ENCODE results near the gene TMX2. TPM values are rescaled to one million over a fixed set of nuclear protein-coding genes. Genes with fewer than 3 reads are reported as not detected.

Gene TMX2, protein sequence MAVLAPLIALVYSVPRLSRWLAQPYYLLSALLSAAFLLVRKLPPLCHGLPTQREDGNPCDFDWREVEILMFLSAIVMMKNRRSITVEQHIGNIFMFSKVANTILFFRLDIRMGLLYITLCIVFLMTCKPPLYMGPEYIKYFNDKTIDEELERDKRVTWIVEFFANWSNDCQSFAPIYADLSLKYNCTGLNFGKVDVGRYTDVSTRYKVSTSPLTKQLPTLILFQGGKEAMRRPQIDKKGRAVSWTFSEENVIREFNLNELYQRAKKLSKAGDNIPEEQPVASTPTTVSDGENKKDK
- 49.9 TPM for polyA plus RNA-seq (2013, experiment 1 of 2)
- 47.1 TPM for polyA plus RNA-seq (2013, experiment 2 of 2)

DNA sequence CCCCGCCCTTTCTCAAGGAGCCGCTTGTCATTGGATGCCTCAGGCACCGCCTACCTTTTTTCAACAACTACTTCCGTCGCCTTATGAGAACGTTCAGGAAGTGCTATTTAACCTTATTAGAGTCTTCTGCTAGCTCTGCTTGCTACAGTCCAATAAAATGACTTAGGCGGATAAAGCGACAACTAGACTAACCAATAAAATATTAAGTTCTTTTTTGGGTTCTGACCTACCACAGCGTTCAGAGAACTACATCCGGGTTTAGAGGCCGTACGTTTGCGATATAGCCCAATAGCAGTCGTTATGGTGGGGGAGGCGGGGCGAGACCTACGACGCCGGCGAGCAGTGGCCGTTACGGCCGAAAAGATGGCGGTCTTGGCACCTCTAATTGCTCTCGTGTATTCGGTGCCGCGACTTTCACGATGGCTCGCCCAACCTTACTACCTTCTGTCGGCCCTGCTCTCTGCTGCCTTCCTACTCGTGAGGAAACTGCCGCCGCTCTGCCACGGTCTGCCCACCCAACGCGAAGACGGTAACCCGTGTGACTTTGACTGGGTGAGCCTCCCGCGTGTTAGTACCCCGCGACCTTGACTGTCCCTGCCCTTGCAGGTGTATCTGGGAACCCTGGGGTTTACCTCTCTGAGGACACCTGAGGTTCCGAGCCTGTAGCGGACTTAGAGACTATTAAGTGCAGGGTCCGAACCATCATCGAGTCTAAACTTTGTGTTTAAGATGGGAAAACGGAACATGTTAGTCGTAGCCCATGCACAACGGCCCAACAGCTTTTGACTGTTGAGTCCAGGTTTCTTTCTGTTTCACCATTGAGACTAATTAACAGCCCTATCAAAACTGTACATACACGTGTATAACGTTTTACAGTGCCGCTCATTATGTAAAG, at the start of gene TMX2:
Gene TMX2 (plus strand): TSS at position 338 of the 895 bp plus-strand sequence. CDS start 26 bp downstream, at position 364.
- Histone ChIP-seq H3K4me3 (ENCODE audit: extremely low read depth, insufficient read depth, low read length, poor library complexity, severe bottlenecking) (peak within 1 kb of the TSS; percentile 94), H3K9me3 (ENCODE audit: control insufficient read depth, low read length) (no peaks in the 10 kb centered on the region)

GRCh38 chr11:57662893-57663292, 49.5 kb upstream of the TMX2 start:
- Histone ChIP-seq H3K9me3 (ENCODE audit: control insufficient read depth, low read length) (no peaks in the 10 kb centered on the region), H3K27ac (ENCODE audit: low read depth, low read length, severe bottlenecking) (peak overlapping the region; percentile 36), H3K36me3 (ENCODE audit: control insufficient read depth, insufficient read depth, low read length) (peaks cover 39% of the 10 kb centered on the region), H3K4me3 (ENCODE audit: extremely low read depth, insufficient read depth, low read length, poor library complexity, severe bottlenecking) (no peak overlapping the region), H3K4me1 (ENCODE audit: control insufficient read depth, insufficient read depth, low read length, poor library complexity, severe bottlenecking) (no peaks in the 10 kb centered on the region)
- WGBS, 2 experiments (ENCODE audit: insufficient coverage in 2 of 2), result 40 to 96% methylated on average over 1 to 4 of the region's 4 CpGs

More for the DNA sequence above, at the start of gene TMX2:
- H3K36me3 ChIP-seq (ENCODE audit: control insufficient read depth, insufficient read depth, low read length), result peaks cover 30% of the 10 kb centered on the region
- WGBS, 2 experiments (ENCODE audit: insufficient coverage in 2 of 2), result 0% methylated on average over 40 to 42 of the region's 53 CpGs
- H3K4me1 ChIP-seq (ENCODE audit: control insufficient read depth, insufficient read depth, low read length, poor library complexity, severe bottlenecking), result peaks cover 5% of the 10 kb centered on the region
- peak within 1 kb of the TSS; percentile 92 for H3K27ac ChIP-seq (ENCODE audit: low read depth, low read length, severe bottlenecking)

DNA sequence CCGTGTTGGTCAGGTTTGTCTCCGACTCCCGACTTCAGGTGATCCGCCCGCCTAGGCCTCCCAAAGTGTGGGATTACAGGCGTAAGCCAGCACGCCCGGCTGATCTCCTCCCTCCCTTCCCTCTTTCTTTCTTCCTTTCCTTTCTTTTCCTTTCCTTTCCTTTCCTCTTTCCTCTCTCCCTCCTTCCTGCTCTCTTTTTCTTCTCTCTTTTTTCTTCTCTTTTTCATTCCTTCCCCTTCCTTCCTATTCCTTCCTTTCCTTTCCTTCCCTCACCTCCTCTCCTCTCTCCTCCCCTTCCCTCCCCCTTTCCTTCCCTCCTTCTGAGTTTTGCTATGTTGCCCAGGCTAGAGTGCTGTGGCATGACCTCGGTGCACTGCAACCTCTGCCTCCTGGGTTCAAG, 48.4 kb upstream of the TMX2 start:
- Histone ChIP-seq H3K27ac (ENCODE audit: low read depth, low read length, severe bottlenecking) (no peak overlapping the region), H3K9me3 (ENCODE audit: control insufficient read depth, low read length) (no peaks in the 10 kb centered on the region), H3K4me1 (ENCODE audit: control insufficient read depth, insufficient read depth, low read length, poor library complexity, severe bottlenecking) (no peaks in the 10 kb centered on the region), H3K36me3 (ENCODE audit: control insufficient read depth, insufficient read depth, low read length) (peaks cover 39% of the 10 kb centered on the region), H3K4me3 (ENCODE audit: extremely low read depth, insufficient read depth, low read length, poor library complexity, severe bottlenecking) (no peak overlapping the region)
- WGBS, 2 experiments (ENCODE audit: insufficient coverage in 2 of 2), result 90 to 92% methylated on average over 7 to 8 of the region's 9 CpGs

GRCh38 chr11:57667117-57667735, 45.2 kb upstream of the TMX2 start:
- Histone ChIP-seq H3K4me1 (ENCODE audit: control insufficient read depth, insufficient read depth, low read length, poor library complexity, severe bottlenecking) (peaks cover 7% of the 10 kb centered on the region), H3K27ac (ENCODE audit: low read depth, low read length, severe bottlenecking) (peak overlapping the region; percentile 100), H3K4me3 (ENCODE audit: extremely low read depth, insufficient read depth, low read length, poor library complexity, severe bottlenecking) (peak overlapping the region; percentile 99), H3K36me3 (ENCODE audit: control insufficient read depth, insufficient read depth, low read length) (peaks cover 28% of the 10 kb centered on the region), H3K9me3 (ENCODE audit: control insufficient read depth, low read length) (no peaks in the 10 kb centered on the region)
- 0 to 1% methylated on average over 15 to 23 of the region's 29 CpGs for WGBS, 2 experiments (ENCODE audit: insufficient coverage in 2 of 2)

GRCh38 chr11:57667736-57668433, 44.5 kb upstream of the TMX2 start, which contains the start of gene ZDHHC5:
Gene ZDHHC5, plus strand, starts transcription at chr11:57668114. Its CDS starts 4,977 bp downstream, at chr11:57673091.
- Histone ChIP-seq H3K27ac (ENCODE audit: low read depth, low read length, severe bottlenecking) (peak within 1 kb of the TSS; percentile 100), H3K4me1 (ENCODE audit: control insufficient read depth, insufficient read depth, low read length, poor library complexity, severe bottlenecking) (peaks cover 7% of the 10 kb centered on the region), H3K36me3 (ENCODE audit: control insufficient read depth, insufficient read depth, low read length) (peaks cover 28% of the 10 kb centered on the region), H3K4me3 (ENCODE audit: extremely low read depth, insufficient read depth, low read length, poor library complexity, severe bottlenecking) (peak within 1 kb of the TSS; percentile 99), H3K9me3 (ENCODE audit: control insufficient read depth, low read length) (no peaks in the 10 kb centered on the region)
- 0% methylated on average over 73 to 95 of the region's 96 CpGs for WGBS, 2 experiments (ENCODE audit: insufficient coverage in 2 of 2)

GRCh38 chr11:57668434-57668782, 44.0 kb upstream of the TMX2 start:
- WGBS, 2 experiments (ENCODE audit: insufficient coverage in 2 of 2), result 0% methylated on average over 21 to 26 of the region's 31 CpGs
- H3K4me3 ChIP-seq (ENCODE audit: extremely low read depth, insufficient read depth, low read length, poor library complexity, severe bottlenecking), result peak overlapping the region; percentile 99
- H3K9me3 ChIP-seq (ENCODE audit: control insufficient read depth, low read length), result no peaks in the 10 kb centered on the region
- H3K27ac ChIP-seq (ENCODE audit: low read depth, low read length, severe bottlenecking), result peak overlapping the region; percentile 100
- peaks cover 32% of the 10 kb centered on the region for H3K36me3 ChIP-seq (ENCODE audit: control insufficient read depth, insufficient read depth, low read length)
- peaks cover 7% of the 10 kb centered on the region for H3K4me1 ChIP-seq (ENCODE audit: control insufficient read depth, insufficient read depth, low read length, poor library complexity, severe bottlenecking)

DNA sequence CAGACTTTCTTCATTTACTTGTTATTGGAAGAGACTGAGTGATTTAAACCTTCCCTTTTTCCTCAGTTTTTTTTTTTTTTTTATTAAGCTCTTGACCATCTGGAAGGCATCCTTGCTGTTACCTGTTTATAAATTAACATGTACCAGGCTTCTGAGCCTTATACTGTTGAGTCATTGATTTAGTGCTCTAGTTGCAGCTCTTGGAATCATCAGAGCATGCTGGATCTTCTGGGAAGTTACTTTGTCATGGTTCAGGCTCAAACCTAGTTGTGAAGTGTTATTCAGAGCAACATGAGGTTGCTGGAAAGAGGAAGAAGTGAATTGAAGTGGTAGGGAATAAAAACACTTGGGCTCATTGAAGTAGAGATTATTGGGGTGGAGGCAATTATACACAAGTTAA, 38.1 kb upstream of the TMX2 start:
- Histone ChIP-seq H3K27ac (ENCODE audit: low read depth, low read length, severe bottlenecking) (no peak overlapping the region), H3K36me3 (ENCODE audit: control insufficient read depth, insufficient read depth, low read length) (peaks cover 80% of the 10 kb centered on the region), H3K4me1 (ENCODE audit: control insufficient read depth, insufficient read depth, low read length, poor library complexity, severe bottlenecking) (peaks cover 6% of the 10 kb centered on the region), H3K9me3 (ENCODE audit: control insufficient read depth, low read length) (no peaks in the 10 kb centered on the region), H3K4me3 (ENCODE audit: extremely low read depth, insufficient read depth, low read length, poor library complexity, severe bottlenecking) (no peak overlapping the region)

GRCh38 chr11:57675176-57675941, 37.0 kb upstream of the TMX2 start:
- Histone ChIP-seq H3K36me3 (ENCODE audit: control insufficient read depth, insufficient read depth, low read length) (peaks cover 82% of the 10 kb centered on the region), H3K27ac (ENCODE audit: low read depth, low read length, severe bottlenecking) (no peak overlapping the region), H3K4me1 (ENCODE audit: control insufficient read depth, insufficient read depth, low read length, poor library complexity, severe bottlenecking) (peaks cover 2% of the 10 kb centered on the region), H3K4me3 (ENCODE audit: extremely low read depth, insufficient read depth, low read length, poor library complexity, severe bottlenecking) (no peak overlapping the region), H3K9me3 (ENCODE audit: control insufficient read depth, low read length) (no peaks in the 10 kb centered on the region)
- whole genome bisulfite sequencing, 2 experiments (ENCODE audit: insufficient coverage in 2 of 2), result 93 to 100% methylated on average over 2 of the region's 3 CpGs

- Histone ChIP-seq H3K4me1 (ENCODE audit: control insufficient read depth, insufficient read depth, low read length, poor library complexity, severe bottlenecking) (peaks cover 5% of the 10 kb centered on the region), H3K36me3 (ENCODE audit: control insufficient read depth, insufficient read depth, low read length) (peaks cover 83% of the 10 kb centered on the region)
- WGBS, 2 experiments (ENCODE audit: insufficient coverage in 2 of 2), result 93 to 98% methylated on average over 3 to 4 of the region's 4 CpGs
Measured at GRCh38 chr11:57679396-57679795, 33.0 kb upstream of the TMX2 start.

GRCh38 chr11:57680552-57680874, 31.9 kb upstream of the TMX2 start:
- H3K4me3 ChIP-seq (ENCODE audit: extremely low read depth, insufficient read depth, low read length, poor library complexity, severe bottlenecking), result no peak overlapping the region

More at GRCh38 chr11:57679396-57679795, 33.0 kb upstream of the TMX2 start:
- no peaks in the 10 kb centered on the region for H3K9me3 ChIP-seq (ENCODE audit: control insufficient read depth, low read length)
- H3K27ac ChIP-seq (ENCODE audit: low read depth, low read length, severe bottlenecking), result no peak overlapping the region
- H3K4me3 ChIP-seq (ENCODE audit: extremely low read depth, insufficient read depth, low read length, poor library complexity, severe bottlenecking), result no peak overlapping the region

More at GRCh38 chr11:57680552-57680874, 31.9 kb upstream of the TMX2 start:
- no peaks in the 10 kb centered on the region for H3K9me3 ChIP-seq (ENCODE audit: control insufficient read depth, low read length)
- H3K36me3 ChIP-seq (ENCODE audit: control insufficient read depth, insufficient read depth, low read length), result peaks cover 83% of the 10 kb centered on the region
- no CpG with 5 or more reads among the region's 2 CpGs for WGBS, 2 experiments (ENCODE audit: insufficient coverage in 2 of 2)
- H3K4me1 ChIP-seq (ENCODE audit: control insufficient read depth, insufficient read depth, low read length, poor library complexity, severe bottlenecking), result peaks cover 5% of the 10 kb centered on the region
- peak overlapping the region; percentile 26 for H3K27ac ChIP-seq (ENCODE audit: low read depth, low read length, severe bottlenecking)
